ENCODE results near the gene PSPN.
"Not testable (repeated sequence)": the region's sequence is repeated elsewhere in the genome, so short reads cannot be mapped to it uniquely, and the experiment has no call there.

Gene PSPN

GRCh38 chr19:6359568-6360341 lies 16.0 kb downstream of the PSPN start:
- no peak overlapping the region for H3K4me3 ChIP-seq (ENCODE audit: low read depth, low read length)
- in situ Hi-C loops (cut with HindIII; ENCODE audit: low sequenced_read_pairs): no loop called here
- no peak for DNase-seq (ENCODE audit: low read depth, low spot score)
- no peak for TF ChIP-seq CTCF (IDR thresholded peaks at IDR 0.05; ENCODE audit: low read depth, low read length)

GRCh38 chr19:6358003-6358402 lies 17.7 kb downstream of the PSPN start:
- no peak for DNase-seq (ENCODE audit: low read depth, low spot score)
- in situ Hi-C loops (cut with HindIII; ENCODE audit: low sequenced_read_pairs): no loop called here
- H3K4me3 ChIP-seq (ENCODE audit: low read depth, low read length): no peak overlapping the region
- no peak for TF ChIP-seq CTCF (IDR thresholded peaks at IDR 0.05; ENCODE audit: low read depth, low read length)

GRCh38 chr19:6357174-6357573 lies 18.6 kb downstream of the PSPN start:
- in situ Hi-C loops (cut with HindIII; ENCODE audit: low sequenced_read_pairs): no loop called here

GRCh38 chr19:6355321-6356040 lies 20.3 kb downstream of the PSPN start:
- DNase-seq (ENCODE audit: low read depth, low spot score); in situ Hi-C loops (cut with HindIII; ENCODE audit: low sequenced_read_pairs); H3K4me3 ChIP-seq (ENCODE audit: low read depth, low read length): not testable (repeated sequence)

More at GRCh38 chr19:6357174-6357573, 18.6 kb downstream of the PSPN start:
- no peak for TF ChIP-seq CTCF (IDR thresholded peaks at IDR 0.05; ENCODE audit: low read depth, low read length)
- no peak overlapping the region for H3K4me3 ChIP-seq (ENCODE audit: low read depth, low read length)
- DNase-seq (ENCODE audit: low read depth, low spot score): no peak

- H3K4me3 ChIP-seq (ENCODE audit: low read depth, low read length): no peak overlapping the region
- peak; percentile 58 for TF ChIP-seq CTCF (IDR thresholded peaks at IDR 0.05; ENCODE audit: low read depth, low read length)
- no peak for DNase-seq (ENCODE audit: low read depth, low spot score)
- in situ Hi-C loops (cut with HindIII; ENCODE audit: low sequenced_read_pairs): no loop called here
Observed at GRCh38 chr19:6354098-6354674, 21.5 kb downstream of the PSPN start.

GRCh38 chr19:6352381-6353165 lies 23.2 kb downstream of the PSPN start:
- DNase-seq (ENCODE audit: low read depth, low spot score): no peak
- in situ Hi-C loops (cut with HindIII; ENCODE audit: low sequenced_read_pairs): no loop called here
- TF ChIP-seq CTCF (IDR thresholded peaks at IDR 0.05; ENCODE audit: low read depth, low read length): no peak
- no peak overlapping the region for H3K4me3 ChIP-seq (ENCODE audit: low read depth, low read length)

Data from astrocyte of the spinal cord (primary cell).